Prostate gland (tissue), 2 donors: ENCODE measurements around the gene BTG4.

Experiments
- CTCF ChIP-seq, 4 experiments: fragments of 200-600 bp in 2 of 4; fragments of 450-650 bp in 2 of 4; sonication (generic) in 2 of 4; IDR thresholded peaks; 1 replicate in 3 of 4; 2 replicates in 1 of 4; pipeline ENCODE4 v1.5.1; 2016 to 2019; ENCODE audit warnings: antibody characterized with exemption in 4 of 4, mild to moderate bottlenecking in 2 of 4, moderate library complexity in 2 of 4
- POLR2A ChIP-seq: fragments of 450-650 bp; IDR thresholded peaks from one replicate; pipeline ENCODE4 v1.6.1; 2016; ENCODE audit warnings: antibody characterized with exemption, mild to moderate bottlenecking
- POLR2AphosphoS5 ChIP-seq: sonication (generic); formaldehyde crosslinking; IDR thresholded peaks from one replicate; pipeline ENCODE4 v1.6.1; 2017; ENCODE audit warnings: antibody characterized with exemption

DNA sequence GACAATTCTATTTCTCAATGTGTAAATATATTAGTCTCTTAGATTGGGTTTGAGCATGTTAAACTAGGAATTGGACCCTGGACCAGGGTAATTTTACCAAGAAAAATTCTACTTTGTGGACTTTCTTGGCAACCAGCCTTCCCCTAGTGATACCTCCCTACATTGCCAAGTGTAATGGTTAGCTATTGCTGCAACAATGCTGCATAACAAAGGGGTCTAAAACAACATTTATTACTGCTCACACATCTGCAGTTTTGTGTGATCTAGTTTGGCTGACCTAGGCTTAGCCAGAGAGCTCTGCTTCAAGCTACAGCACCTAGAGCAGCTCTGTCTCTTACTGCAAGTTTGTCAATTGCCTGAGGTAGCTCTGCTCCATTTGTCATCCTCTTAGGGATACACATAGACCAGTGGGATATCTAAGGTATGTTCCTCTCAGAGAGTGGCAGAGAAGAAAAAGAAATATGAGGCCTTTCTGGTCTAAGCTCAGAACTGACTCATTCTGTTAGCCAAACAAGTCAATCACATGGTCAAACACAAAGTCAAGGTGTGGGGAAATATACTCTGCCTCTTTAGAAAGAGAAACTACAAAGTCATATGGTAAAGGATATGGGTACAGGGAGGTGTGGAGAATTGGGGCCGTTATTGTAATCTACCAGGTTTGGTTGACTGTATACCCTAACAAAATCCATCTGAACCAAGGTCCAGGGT, 26.4 kb upstream of the BTG4 start:
- TF ChIP-seq CTCF (IDR thresholded peaks at IDR 0.05) (no peak), POLR2A (no peak), POLR2AphosphoS5 (no peak)
